ENCODE data around the gene STK11. TPM values are rescaled to one million over a fixed set of nuclear protein-coding genes. Genes with fewer than 3 reads are reported as not detected.

The STK11 gene
- total and polyA plus RNA-seq, 2 of the 4 experiments (the other 2 are of a cell fraction), result 39.3 to 42.8 TPM

DNA sequence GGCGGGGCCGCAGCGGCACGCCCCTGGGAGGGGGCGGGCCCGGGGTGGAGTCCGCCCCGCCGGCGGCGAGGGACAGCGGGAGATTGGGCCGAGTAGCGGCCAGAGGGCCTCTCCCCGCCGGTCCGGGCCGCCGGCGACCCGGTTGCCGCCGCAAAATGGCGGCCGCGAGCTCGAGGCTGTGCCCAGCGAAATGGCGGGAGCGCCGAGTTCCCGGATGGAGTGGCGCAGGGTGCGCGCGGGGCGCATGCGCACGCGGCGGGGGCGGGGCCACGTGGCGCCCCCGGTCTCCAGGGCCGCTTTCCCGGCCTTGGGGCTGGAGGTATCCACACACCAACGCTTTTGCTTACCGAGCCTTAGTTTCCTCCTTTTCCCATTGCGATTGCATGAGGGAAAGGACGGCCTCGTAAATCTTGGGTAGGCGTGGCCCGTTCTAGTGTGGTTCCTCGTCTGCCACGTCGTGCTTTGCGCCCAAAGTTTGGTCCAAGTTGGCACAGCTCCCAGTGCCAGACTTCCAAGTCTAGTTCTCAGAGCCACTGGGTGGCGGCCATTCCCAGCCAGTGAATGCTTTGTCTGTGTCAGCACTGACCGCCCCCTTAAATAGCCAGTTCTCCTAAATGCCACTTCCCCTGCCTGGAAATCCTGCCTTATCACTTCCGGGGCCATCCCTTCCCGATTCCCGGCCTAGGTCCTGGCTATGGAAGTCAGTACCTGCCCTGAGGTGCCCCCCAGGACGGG lies 64.1 kb downstream of the STK11 start:
- Histone ChIP-seq H3K14ac (replicated peaks; ENCODE audit: low read depth, low read length) (peak overlapping the region; percentile 99), H2BK120ac (ENCODE audit: low read depth, low read length) (peak overlapping the region; percentile 32; the same call in 1 of the 2 replicates), H2BK5ac (ENCODE audit: low read depth, low read length, poor library complexity, severe bottlenecking) (peak overlapping the region; percentile 89), H2BK20ac (ENCODE audit: low read depth, low read length) (no peak overlapping the region), H3K9me1 (ENCODE audit: insufficient read depth, low read length) (peaks cover 6% of the 10 kb centered on the region), H4K8ac (ENCODE audit: low read depth in 2 of 2, low read length in 2 of 2) (peak overlapping the region; percentile 52 to 97), H2BK15ac (ENCODE audit: low read depth, low read length) (peak overlapping the region; percentile 5; the same call in 1 of the 3 replicates), H3K36me3 (ENCODE audit: control insufficient read depth, insufficient read depth, low read length) (peaks cover 39% of the 10 kb centered on the region), H3K4me2 (ENCODE audit: low read depth, low read length) (peak overlapping the region; percentile 86), H4K5ac (ENCODE audit: low read depth, low read length) (peak overlapping the region; percentile 50), H3K79me1 (ENCODE audit: low read depth in 1 of 2, low read length in 2 of 2) (peaks cover 15 to 67% of the 10 kb centered on the region in 2 experiments; a peak in 3 of 4 replicates), H3K4me1 (ENCODE audit: control insufficient read depth, insufficient read depth, low read length) (peaks cover 43% of the 10 kb centered on the region), H4K20me1 (ENCODE audit: insufficient read depth, low read length) (peaks cover 65% of the 10 kb centered on the region), H3K4me3 (ENCODE audit: insufficient read depth, low read depth, low read length) (peak overlapping the region; percentile 68), H2AFZ (replicated peaks; ENCODE audit: low read length, poor library complexity) (peak overlapping the region; percentile 80), H3K4ac (ENCODE audit: low read depth, low read length) (peak overlapping the region; percentile 99), H3K18ac (ENCODE audit: low read depth, low read length) (peak overlapping the region; percentile 75), H3K9ac (ENCODE audit: low read depth, low read length) (peak overlapping the region; percentile 80), H2AK9ac (replicated peaks; ENCODE audit: low read depth, low read length, poor library complexity) (peak overlapping the region; percentile 94), H4K91ac (ENCODE audit: insufficient read depth, low read depth, low read length) (peak overlapping the region; percentile 98), H3K23ac (ENCODE audit: low read depth, low read length) (peak overlapping the region; percentile 86), H3K27me3 (ENCODE audit: control insufficient read depth, insufficient read depth, low read length) (no peaks in the 10 kb centered on the region), H2AK5ac (ENCODE audit: low read depth, low read length) (peak overlapping the region; percentile 97), H3K9me3 (ENCODE audit: control insufficient read depth, insufficient read depth, low read length) (no peaks in the 10 kb centered on the region), H3K27ac (ENCODE audit: insufficient read depth, low read length) (peak overlapping the region; percentile 75), H3K56ac (ENCODE audit: extremely low read depth, insufficient read depth, low read length) (peak overlapping the region; percentile 92)
- ChIA-PET CTCF (interaction anchor here (1.5 to 1.7 kb wide), 2 partner anchors 10 to 25 kb away, joined by 8 to 15 read pairs; no protein-coding TSS in a partner anchor), POLR2A (ENCODE audit: unreplicated experiment) (interaction anchor here (0.6 to 1.4 kb wide), 12 partner anchors 13 to 1662 kb away, joined by 3 to 62 read pairs (median 6); partner anchors contain the start of genes ATP5F1D and WDR18)
- dilution Hi-C loops (cut with HindIII; ENCODE audit: low sequenced_read_pairs, unreplicated experiment) (no loop called here), intact Hi-C loops (cut with micrococcal nuclease) (loop anchor here (1.0 kb wide), 1 partner anchor 20 kb away; no protein-coding TSS in a partner anchor), in situ Hi-C loops (cut with MboI; ENCODE audit: low sequenced_read_pairs) (no loop called here)
- 1% methylated on average over 37 of the region's 64 CpGs; no CpG with 5 or more reads in 1 of the 2 experiments for WGBS, 2 experiments (ENCODE audit: extremely low coverage in 2 of 2, insufficient read length in 1 of 2)
- DNase-seq (peak; percentile 81), ATAC-seq (ENCODE audit: low read depth) (peak; percentile 13)
- no TSS peak for BruUV-seq (replicated peaks)
- peak; percentile 98 for TF ChIP-seq POLR2A (IDR thresholded peaks at IDR 0.05; ENCODE audit: low read depth, low read length)
- no peak for TF ChIP-seq RFX5 (IDR thresholded peaks at IDR 0.05; ENCODE audit: low read depth, low read length)
- TF ChIP-seq CHD1 (IDR thresholded peaks at IDR 0.05; ENCODE audit: low read depth, low read length), result peak; percentile 88; the same call in 1 of the 2 replicates
- no peak for TF ChIP-seq NFE2L2 (IDR thresholded peaks at IDR 0.05; ENCODE audit: low read depth, low read length)
- no peak for TF ChIP-seq ELK1 (IDR thresholded peaks at IDR 0.05; ENCODE audit: borderline replicate concordance, low read depth, low read length)
- TF ChIP-seq RAD21 (IDR thresholded peaks at IDR 0.05; ENCODE audit: low read length), result no peak
- TF ChIP-seq FOS (IDR thresholded peaks at IDR 0.05; ENCODE audit: low read depth, low read length), result no peak
- TF ChIP-seq, protein P1, sequence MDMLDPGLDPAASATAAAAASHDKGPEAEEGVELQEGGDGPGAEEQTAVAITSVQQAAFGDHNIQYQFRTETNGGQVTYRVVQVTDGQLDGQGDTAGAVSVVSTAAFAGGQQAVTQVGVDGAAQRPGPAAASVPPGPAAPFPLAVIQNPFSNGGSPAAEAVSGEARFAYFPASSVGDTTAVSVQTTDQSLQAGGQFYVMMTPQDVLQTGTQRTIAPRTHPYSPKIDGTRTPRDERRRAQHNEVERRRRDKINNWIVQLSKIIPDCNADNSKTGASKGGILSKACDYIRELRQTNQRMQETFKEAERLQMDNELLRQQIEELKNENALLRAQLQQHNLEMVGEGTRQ (IDR thresholded peaks at IDR 0.05; ENCODE audit: low read depth, low read length), result peak; percentile 92
- no peak for TF ChIP-seq MAZ (IDR thresholded peaks at IDR 0.05; ENCODE audit: borderline replicate concordance, low read depth, low read length)
- TF ChIP-seq MXI1 (IDR thresholded peaks at IDR 0.05; ENCODE audit: borderline replicate concordance, low read depth, low read length), result peak; percentile 95; the same call in 1 of the 2 replicates
- no peak for TF ChIP-seq CTCF (conservative IDR thresholded peaks at IDR 0.05; ENCODE audit: low read depth, low read length)
- TF ChIP-seq SMC3 (IDR thresholded peaks at IDR 0.05; ENCODE audit: low read depth, low read length), result 0 out of 2 replicates have a peak, but pooled peaks have one; percentile 3
- TF ChIP-seq BHLHE40 (IDR thresholded peaks at IDR 0.05; ENCODE audit: low read depth, low read length), result no peak
- no peak for TF ChIP-seq CEBPB (IDR thresholded peaks at IDR 0.05; ENCODE audit: low read depth, low read length)

Data from IMR-90 (cell line).